Endothelial cell of umbilical vein (primary cell): ENCODE data around the gene SLC35A2. TPM values are rescaled to one million over a fixed set of nuclear protein-coding genes. Genes with fewer than 3 reads are reported as not detected.

Experiments
- BruUV-seq: library from RNA; stranded (reverse); fragments of 400-500 nt; replicated peaks from 2 replicates; lab custom pipeline; 2021; lab: Mats Ljungman, UMichigan
- CTCF ChIA-PET: fragments of 300-600, 350-600 bp; sonication (Branson Sonifier 250); formaldehyde crosslinking; loops from one replicate; lab custom pipeline; 2021; ENCODE audit warnings: antibody characterized with exemption, inconsistent platforms; lab: Charles Lee
- POLR2A ChIA-PET: fragments of 300-600, 350-600 bp; sonication (Branson Sonifier 250); formaldehyde crosslinking; loops from one replicate; lab custom pipeline; 2021; ENCODE audit warnings: antibody characterized with exemption, inconsistent platforms; lab: Charles Lee
- DNase-seq: peaks from one replicate; pipeline ENCODE4 v3.0.0-alpha.2; 2011; ENCODE audit warnings: low read depth, low spot score
- FAIRE-seq: peaks from 2 replicates; lab custom pipeline; 2011; peaks lifted over from hg19 to GRCh38; lab: Jason Lieb, UNC
- H2AFZ ChIP-seq: 2 replicates; pipeline ENCODE4 v1.6.0; 2012; ENCODE audit warnings: low read depth, low read length, control low read depth, inconsistent platforms
- H3K27ac ChIP-seq: 2 replicates; pipeline ENCODE4 v1.5.1; 2011; ENCODE audit warnings: low read depth, mild to moderate bottlenecking, control low read depth, low read length, moderate library complexity; ENCODE audit not compliant: insufficient read depth
- H3K27me3 ChIP-seq, 2 experiments: 2 replicates each; pipeline versions ENCODE4 v1.6.0 to v1.6.1; 2011; ENCODE audit warnings: low read length in 2 of 2, mixed read lengths in 1 of 2; ENCODE audit not compliant: control insufficient read depth in 2 of 2, insufficient read depth in 2 of 2
- H3K36me3 ChIP-seq, 2 experiments: 2 replicates in 1 of 2; 3 replicates in 1 of 2; pipeline ENCODE4 v1.5.1; 2011; ENCODE audit warnings: low read length in 2 of 2, mild to moderate bottlenecking in 1 of 2, moderate library complexity in 1 of 2; ENCODE audit not compliant: control insufficient read depth in 2 of 2, insufficient read depth in 2 of 2; ENCODE audit errors: extremely low read depth in 1 of 2
- H3K4me1 ChIP-seq: 3 replicates; pipeline ENCODE4 v1.5.1; 2011; ENCODE audit warnings: mild to moderate bottlenecking, low read length; ENCODE audit not compliant: control insufficient read depth, insufficient read depth; ENCODE audit errors: extremely low read depth
- H3K4me2 ChIP-seq: 2 replicates; pipeline ENCODE4 v1.6.1; 2011; ENCODE audit warnings: low read length, control low read depth, mixed read lengths; ENCODE audit not compliant: insufficient read depth
- H3K4me3 ChIP-seq, 3 experiments: fragments of 200-600 bp in 1 of 3; sonication (generic), shearing (Covaris generic) in 1 of 3; replicated peaks in 1 of 3; 2 replicates each; pipeline ENCODE4 v1.5.1; 2011 to 2016; ENCODE audit warnings: control low read depth in 3 of 3, low read length in 3 of 3, mild to moderate bottlenecking in 2 of 3, inconsistent platforms in 1 of 3, low read depth in 1 of 3, moderate library complexity in 1 of 3; ENCODE audit not compliant: insufficient read depth in 1 of 3
- H3K79me2 ChIP-seq: 2 replicates; pipeline ENCODE4 v1.6.0; 2012; ENCODE audit warnings: low read length, inconsistent platforms; ENCODE audit not compliant: control insufficient read depth, insufficient read depth
- H3K9ac ChIP-seq: replicated peaks from 2 replicates; pipeline ENCODE3; 2011; ENCODE audit warnings: low read length, control low read depth; ENCODE audit not compliant: insufficient read depth; ENCODE audit errors: extremely low read depth
- H3K9me1 ChIP-seq: replicated peaks from 3 replicates; pipeline ENCODE4 v1.6.0; 2011; ENCODE audit warnings: mild to moderate bottlenecking, low read length; ENCODE audit not compliant: control insufficient read depth, insufficient read depth; ENCODE audit errors: extremely low read depth
- H3K9me3 ChIP-seq: replicated peaks from 2 replicates; pipeline ENCODE4 v1.5.1; 2012; ENCODE audit warnings: low read length, inconsistent platforms; ENCODE audit not compliant: control insufficient read depth, insufficient read depth
- H4K20me1 ChIP-seq: replicated peaks from 2 replicates; pipeline ENCODE3; 2011; ENCODE audit warnings: mild to moderate bottlenecking, low read length; ENCODE audit not compliant: control insufficient read depth, insufficient read depth; ENCODE audit errors: extremely low read depth
- EZH2 ChIP-seq: IDR thresholded peaks from 2 replicates; pipeline ENCODE4 v1.6.1; 2012; ENCODE audit warnings: borderline replicate concordance, low read depth, mild to moderate bottlenecking, moderate library complexity, low read length, inconsistent platforms; ENCODE audit not compliant: severe bottlenecking
- FOS ChIP-seq: IDR thresholded peaks from 2 replicates; pipeline ENCODE4 v1.6.1; 2011; ENCODE audit warnings: mild to moderate bottlenecking, low read length, moderate library complexity, borderline replicate concordance; ENCODE audit not compliant: insufficient read depth
- GATA2 ChIP-seq: IDR thresholded peaks from 2 replicates; pipeline ENCODE4 v1.7.0; 2011; ENCODE audit warnings: low read depth, mild to moderate bottlenecking, moderate library complexity, mixed read lengths, low read length; ENCODE audit not compliant: insufficient read length, insufficient read depth
- JUN ChIP-seq: IDR thresholded peaks from 2 replicates; pipeline ENCODE4 v1.6.1; 2011; ENCODE audit warnings: borderline replicate concordance, low read depth; ENCODE audit not compliant: insufficient read length, insufficient read depth
- POLR2A ChIP-seq: IDR thresholded peaks from 2 replicates; pipeline ENCODE4 v1.6.1; 2012; ENCODE audit warnings: low read depth, mild to moderate bottlenecking, control low read depth, low read length
- POLR2AphosphoS5 ChIP-seq: IDR thresholded peaks from 2 replicates; pipeline ENCODE4 v1.6.1; 2012; ENCODE audit warnings: low read depth, mild to moderate bottlenecking, control low read depth, low read length, moderate library complexity; ENCODE audit not compliant: insufficient read depth
- dilution Hi-C: fragments of 300-500 bp; cut with MboI; formaldehyde crosslinking; loops from one replicate; pipeline ENCODE4 v1.15.0; 2019; ENCODE audit warnings: low sequenced_read_pairs; ENCODE audit not compliant: extremely low pct_ligation_motif_present
- intact Hi-C: fragments of 100-400 bp; cut with micrococcal nuclease; formaldehyde crosslinking; loops from one replicate; pipeline ENCODE4 v1.10.0; 2022
- polyA plus RNA-seq, 4 experiments: library from polyadenylated mRNA; depleted of rRNA in 3 of 4; stranded (reverse) in 3 of 4; unstranded in 1 of 4; fragments of >200 nt; gene quantifications; 2 replicates each; pipeline versions ENCODE4 v1.2.1 to v1.2.3, GENCODE V29; 2011 to 2012; ENCODE audit warnings: missing spikeins in 1 of 4
- total RNA-seq: library from RNA; stranded (reverse); gene quantifications from 2 replicates; pipeline ENCODE4 v1.2.3, GENCODE V29; 2021
- TF ChIP-seq, protein P1 (sequence below), 2 donors: IDR thresholded peaks; 1 replicate in 1 of 2; 2 replicates in 1 of 2; pipeline ENCODE4 v1.5.1; 2011; ENCODE audit warnings: low read length in 2 of 2, mild to moderate bottlenecking in 2 of 2, moderate library complexity in 2 of 2, control low read depth in 1 of 2, inconsistent platforms in 1 of 2, low read depth in 1 of 2; ENCODE audit not compliant: insufficient read depth in 1 of 2; ENCODE audit errors: extremely low read depth in 1 of 2

The SLC35A2 gene
- total and polyA plus RNA-seq, 2 donors (not counting 3 experiments of a cell fraction or from before 2014, with no cell fraction given) = 31.4 to 64.5 TPM

DNA sequence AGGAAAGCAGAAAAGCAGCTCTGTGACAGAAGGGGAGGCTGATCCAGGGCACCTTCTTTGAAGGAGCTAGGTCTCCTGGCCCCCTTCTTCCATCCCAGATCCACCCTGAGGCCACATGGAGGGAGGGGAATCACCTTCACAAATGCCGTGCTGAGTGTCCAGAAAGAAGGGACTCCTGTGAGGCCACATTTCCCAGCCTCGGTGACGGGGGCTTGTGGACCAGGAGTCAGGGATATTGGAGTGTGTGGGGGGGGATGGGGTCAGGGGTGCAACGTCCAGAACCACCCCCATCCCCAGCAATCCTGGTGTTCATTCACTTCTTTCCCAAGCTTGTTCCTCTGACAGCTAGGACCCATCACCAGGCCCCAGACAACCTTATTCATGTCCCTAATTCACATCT lies 18.6 kb downstream of the SLC35A2 start:
- H2AFZ ChIP-seq = no peak overlapping the region
- H4K20me1 ChIP-seq = no peaks in the 10 kb centered on the region
- H3K4me1 ChIP-seq = peaks cover 7% of the 10 kb centered on the region
- intact Hi-C loops = loop anchor here (10.0 kb wide), 1 partner anchor 372 kb away; the partner anchor contains the start of genes FOXP3 and PPP1R3F
- ChIA-PET POLR2A (no interaction called here), CTCF (no interaction called here)
- H3K27me3 ChIP-seq = no peaks in the 10 kb centered on the region
- TF ChIP-seq FOS (no peak), GATA2 (no peak), POLR2A (no peak), POLR2AphosphoS5 (no peak), JUN (no peak), EZH2 (no peak)
- TF ChIP-seq, protein P1, sequence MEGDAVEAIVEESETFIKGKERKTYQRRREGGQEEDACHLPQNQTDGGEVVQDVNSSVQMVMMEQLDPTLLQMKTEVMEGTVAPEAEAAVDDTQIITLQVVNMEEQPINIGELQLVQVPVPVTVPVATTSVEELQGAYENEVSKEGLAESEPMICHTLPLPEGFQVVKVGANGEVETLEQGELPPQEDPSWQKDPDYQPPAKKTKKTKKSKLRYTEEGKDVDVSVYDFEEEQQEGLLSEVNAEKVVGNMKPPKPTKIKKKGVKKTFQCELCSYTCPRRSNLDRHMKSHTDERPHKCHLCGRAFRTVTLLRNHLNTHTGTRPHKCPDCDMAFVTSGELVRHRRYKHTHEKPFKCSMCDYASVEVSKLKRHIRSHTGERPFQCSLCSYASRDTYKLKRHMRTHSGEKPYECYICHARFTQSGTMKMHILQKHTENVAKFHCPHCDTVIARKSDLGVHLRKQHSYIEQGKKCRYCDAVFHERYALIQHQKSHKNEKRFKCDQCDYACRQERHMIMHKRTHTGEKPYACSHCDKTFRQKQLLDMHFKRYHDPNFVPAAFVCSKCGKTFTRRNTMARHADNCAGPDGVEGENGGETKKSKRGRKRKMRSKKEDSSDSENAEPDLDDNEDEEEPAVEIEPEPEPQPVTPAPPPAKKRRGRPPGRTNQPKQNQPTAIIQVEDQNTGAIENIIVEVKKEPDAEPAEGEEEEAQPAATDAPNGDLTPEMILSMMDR (IDR thresholded peaks at IDR 0.05; ENCODE audit: extremely low read depth in 1 of 2, insufficient read depth in 1 of 2, low read depth in 1 of 2, low read length in 2 of 2) = no peak
- H3K9ac ChIP-seq = no peak overlapping the region
- H3K36me3 ChIP-seq = no peaks in the 10 kb centered on the region
- H3K27ac ChIP-seq = no peak overlapping the region
- H3K9me3 ChIP-seq = no peaks in the 10 kb centered on the region
- dilution Hi-C loops = no loop called here
- no peak for FAIRE-seq
- peaks cover 9% of the 10 kb centered on the region for H3K79me2 ChIP-seq
- no peak overlapping the region for H3K4me3 ChIP-seq
- no peak for DNase-seq
- no peak overlapping the region for H3K4me2 ChIP-seq
- H3K9me1 ChIP-seq = no peaks in the 10 kb centered on the region
- BruUV-seq = no TSS peak
